Activated T-cell treated with anti-CD3 and anti-CD28 coated beads for 24 hours (primary cell): ENCODE data around the gene NDUFAF3.

Source experiments
- DNase-seq: peaks from one replicate; pipeline ENCODE4 v3.0.0-alpha.2; 2020; ENCODE audit warnings: low read depth

NDUFAF3 gene, protein sequence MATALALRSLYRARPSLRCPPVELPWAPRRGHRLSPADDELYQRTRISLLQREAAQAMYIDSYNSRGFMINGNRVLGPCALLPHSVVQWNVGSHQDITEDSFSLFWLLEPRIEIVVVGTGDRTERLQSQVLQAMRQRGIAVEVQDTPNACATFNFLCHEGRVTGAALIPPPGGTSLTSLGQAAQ

DNA sequence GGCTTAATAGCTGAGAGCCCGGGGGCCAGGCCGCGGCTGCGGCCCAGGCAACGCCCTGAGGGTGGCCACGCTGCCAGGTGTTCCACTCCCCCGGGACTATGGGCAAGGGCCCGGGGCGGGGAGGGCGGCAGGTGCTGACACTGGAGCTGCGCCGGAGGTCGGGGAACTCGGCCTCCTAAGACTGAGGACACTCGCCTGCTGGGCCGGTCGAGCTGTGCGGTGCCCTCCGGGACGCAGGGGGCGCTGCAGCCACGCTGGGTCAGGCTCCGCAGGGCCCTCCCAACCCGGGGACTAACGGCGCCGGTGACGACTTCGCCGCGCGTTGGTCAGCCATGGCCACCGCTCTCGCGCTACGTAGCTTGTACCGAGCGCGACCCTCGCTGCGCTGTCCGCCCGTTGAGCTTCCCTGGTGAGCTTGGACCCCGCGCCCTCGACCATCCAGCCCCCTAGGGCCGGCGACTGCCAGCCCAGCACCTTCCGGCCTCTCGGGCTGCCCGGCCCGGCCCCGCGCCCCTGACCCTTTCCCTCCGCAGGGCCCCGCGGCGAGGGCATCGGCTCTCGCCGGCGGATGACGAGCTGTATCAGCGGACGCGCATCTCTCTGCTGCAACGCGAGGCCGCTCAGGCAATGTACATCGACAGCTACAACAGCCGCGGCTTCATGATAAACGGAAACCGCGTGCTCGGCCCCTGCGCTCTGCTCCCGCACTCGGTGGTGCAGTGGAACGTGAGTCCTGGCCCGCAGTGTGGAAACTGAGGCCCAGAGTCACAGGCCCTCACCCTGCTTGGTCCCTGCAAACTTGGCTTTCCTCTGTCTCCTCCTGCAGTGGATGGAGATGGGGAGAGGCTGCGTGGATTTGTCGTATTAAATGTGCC is at the start of gene NDUFAF3:
Gene NDUFAF3 (plus strand): TSS at position 309 of the 875 bp plus-strand sequence. CDS start 24 bp downstream, at position 333.
- peak; percentile 90 for DNase-seq

DNA sequence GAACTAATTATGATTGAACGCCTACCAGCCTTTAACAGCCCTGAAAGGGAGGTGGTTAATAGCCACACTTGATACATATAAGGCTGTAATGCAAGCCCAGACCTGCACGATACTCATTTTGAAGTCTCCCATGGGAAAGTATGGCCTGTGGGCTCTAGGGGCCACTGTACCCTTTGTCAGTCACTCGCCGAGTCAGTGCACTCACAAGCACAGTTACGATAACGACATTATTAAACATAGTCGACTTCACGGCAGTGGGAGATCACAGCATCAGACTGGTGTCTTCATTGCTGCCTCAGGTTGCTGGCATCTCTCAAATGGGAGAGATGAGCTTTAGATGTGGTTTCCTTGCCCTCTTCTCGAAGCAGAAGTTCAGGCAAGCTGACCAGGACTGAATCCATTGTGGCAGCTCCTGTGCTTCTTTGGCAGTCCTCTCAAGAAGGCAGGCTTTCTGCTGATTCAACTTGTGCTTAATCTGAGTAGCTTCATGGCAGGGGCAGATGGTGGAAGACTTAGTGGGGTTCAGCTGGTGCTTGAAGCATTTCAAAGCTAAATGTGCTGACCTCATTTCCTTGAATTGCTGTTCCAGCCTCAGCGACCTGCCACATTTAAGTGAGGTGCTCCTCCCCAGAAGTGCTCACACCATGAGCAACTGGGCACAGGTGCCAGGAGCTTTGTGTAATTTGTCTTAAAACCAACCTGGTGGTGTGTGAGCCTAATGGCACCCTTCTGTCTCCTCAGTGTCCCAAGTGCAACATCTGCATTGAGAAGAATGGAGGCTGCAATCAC is 47.7 kb upstream of the NDUFAF3 start:
- DNase-seq, result no peak

DNA sequence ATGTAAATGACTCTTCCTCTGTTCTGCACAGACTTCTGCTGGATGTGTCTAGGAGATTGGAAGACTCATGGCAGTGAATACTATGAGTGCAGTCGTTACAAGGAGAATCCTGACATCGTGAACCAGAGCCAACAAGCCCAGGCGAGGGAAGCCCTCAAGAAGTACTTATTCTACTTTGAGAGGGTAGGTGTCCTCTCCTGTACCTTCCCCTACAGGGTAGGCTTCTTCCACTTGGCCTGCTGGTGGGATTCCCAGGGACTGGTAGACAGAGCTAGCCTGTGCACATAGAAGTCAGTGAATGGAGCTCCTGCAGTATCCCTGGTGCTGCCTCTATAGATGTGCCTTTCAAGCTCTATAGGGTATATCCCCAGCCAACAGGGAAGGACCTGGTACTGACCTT is 42.5 kb upstream of the NDUFAF3 start:
- DNase-seq, result no peak

DNA sequence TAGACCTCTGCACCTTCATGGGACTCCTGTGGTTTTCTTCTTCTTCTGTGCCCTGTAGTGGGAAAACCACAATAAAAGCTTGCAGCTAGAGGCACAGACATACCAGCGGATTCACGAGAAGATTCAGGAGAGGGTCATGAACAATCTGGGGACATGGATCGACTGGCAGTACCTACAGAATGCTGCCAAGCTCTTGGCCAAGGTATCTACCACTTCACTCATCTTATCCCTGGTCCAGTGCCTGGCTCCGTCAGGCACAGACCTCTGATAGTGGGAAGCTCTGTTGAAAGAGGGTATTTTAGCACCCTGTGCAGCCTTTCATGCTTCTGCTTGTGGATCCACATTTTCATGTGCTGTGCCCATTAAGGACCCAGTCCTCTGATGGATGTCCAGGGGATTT is 41.6 kb upstream of the NDUFAF3 start:
- DNase-seq, result no peak

DNA sequence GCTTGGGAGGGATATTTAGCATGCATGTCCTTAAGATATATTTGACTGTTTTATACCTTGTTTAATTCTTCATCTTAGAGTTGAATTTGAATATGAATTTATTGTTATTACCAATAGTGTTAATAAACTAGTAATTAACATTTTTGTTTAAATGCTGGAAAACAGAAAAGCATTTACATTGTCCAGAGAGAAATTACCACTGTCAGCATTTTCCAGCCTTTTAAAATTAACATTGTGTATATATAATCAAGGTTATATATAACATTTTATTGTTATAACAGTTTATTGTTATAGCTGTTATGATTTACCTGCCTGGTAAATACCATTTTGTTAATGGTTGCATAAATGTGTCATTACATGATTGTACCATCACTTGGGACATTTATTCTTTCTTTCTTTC is 39.9 kb upstream of the NDUFAF3 start:
- no peak for DNase-seq

DNA sequence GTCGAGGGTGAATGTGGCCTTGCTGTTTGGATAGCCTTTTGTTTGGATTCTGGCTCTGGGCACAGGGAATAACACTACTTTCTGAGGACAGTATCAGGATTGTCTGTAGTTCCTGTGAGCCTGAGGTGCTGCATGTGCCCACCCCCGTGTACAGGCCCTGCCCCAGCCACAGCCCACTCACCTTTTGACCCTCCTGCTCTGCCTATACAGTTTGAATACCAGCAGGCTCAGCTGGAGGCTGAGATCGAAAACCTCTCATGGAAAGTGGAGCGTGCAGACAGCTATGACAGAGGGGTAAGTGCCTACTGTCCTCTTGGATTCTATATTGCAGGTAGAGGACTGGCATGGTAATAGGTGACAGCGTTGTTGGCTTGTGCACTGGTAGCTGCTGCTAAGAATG is 39.2 kb upstream of the NDUFAF3 start:
- DNase-seq, result no peak

DNA sequence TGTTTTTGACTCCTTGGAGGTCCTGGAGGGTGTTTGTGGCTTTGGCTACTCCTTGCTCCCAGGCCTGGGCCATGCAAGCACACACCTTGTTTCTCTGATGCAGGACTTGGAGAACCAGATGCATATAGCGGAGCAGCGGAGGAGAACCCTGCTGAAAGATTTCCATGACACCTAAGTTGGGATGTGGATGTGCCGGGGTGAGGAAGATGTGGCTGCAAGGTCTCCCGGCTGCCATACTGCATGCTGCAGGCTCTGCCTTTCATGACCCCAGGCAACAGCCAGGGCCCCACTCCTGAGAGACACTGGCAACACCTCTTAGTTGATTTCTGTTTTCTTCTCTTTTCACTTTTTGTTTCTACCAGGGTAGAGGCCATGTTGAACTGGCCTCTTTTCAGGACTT is 38.8 kb upstream of the NDUFAF3 start:
- DNase-seq, result no peak

DNA sequence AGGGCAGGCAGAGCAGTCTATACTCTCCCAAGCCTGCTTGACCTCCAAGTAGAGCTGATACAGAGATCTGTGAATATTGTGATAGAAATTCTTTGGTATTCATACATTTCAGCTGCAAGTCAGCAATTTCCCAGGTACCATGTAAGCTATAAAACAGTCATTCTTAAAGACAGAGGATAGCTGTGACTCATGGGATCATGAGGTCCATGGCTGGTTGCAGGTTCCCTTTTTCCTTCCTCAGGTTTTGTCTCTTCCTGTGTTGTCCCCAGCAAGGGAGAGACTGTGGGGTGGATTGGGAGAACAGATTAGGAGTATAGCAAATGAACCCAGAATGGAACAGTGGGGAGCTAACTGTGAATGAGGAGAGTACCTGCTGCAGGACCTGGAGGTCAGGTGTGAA is 37.3 kb upstream of the NDUFAF3 start:
- DNase-seq, result no peak

DNA sequence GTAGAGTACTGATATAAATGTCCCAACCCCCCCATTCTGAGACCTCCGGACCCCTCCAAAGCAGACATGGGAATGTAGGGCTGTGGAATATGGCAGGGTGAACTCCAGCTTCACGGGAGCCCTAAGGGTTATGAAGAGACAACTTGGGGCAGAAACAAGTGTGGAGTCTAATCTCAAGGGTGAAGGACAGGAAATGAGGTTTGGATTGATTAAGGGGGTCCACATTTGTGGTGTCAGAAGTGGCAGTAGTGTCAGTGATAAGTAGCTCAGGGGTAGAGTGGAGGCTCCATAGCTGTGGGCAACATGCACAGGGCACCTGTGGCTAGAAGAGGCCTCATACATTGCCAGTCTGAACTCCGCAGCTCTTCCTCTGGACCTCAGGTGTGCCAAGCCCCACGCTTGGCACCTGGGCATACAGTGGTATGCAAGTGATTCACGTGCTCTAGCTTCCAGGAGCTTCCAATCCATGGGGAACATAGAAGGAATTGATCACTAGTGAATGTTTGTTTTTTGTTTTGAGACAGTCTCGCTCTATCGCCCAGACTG is 36.0 kb upstream of the NDUFAF3 start:
- no peak for DNase-seq

DNA sequence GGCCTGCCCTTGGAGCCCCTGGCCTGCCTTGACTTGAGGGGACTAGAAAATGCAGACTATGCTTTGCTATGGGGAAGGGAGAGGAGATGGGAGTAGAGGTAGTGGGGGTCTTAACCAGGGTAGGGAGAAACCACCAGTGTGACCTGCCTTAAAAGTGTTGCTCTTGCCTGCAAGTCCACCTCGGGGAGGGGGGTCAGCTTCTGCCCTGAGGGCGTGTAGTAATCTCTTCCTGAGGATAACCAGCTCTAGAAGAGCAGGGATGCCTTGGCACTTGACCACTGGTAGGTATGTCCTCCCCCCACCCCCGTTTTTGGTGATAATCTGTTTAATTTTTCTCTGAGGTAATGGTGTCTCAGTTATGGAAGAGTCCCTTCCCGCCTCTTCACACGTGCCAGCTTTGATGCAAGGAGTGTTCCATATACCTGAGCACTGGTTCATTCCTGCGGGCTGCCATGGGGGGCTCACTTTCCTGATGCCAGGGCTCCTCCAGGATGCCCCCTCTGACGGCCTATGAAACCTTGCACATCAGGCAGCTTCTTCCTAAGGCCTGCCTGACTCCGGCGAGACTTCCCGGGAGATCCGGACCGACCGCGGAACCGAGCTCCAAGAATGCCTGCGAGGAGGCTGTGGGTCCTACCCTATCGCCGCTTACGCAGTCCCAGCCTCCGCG is 32.7 kb upstream of the NDUFAF3 start:
- no peak for DNase-seq

DNA sequence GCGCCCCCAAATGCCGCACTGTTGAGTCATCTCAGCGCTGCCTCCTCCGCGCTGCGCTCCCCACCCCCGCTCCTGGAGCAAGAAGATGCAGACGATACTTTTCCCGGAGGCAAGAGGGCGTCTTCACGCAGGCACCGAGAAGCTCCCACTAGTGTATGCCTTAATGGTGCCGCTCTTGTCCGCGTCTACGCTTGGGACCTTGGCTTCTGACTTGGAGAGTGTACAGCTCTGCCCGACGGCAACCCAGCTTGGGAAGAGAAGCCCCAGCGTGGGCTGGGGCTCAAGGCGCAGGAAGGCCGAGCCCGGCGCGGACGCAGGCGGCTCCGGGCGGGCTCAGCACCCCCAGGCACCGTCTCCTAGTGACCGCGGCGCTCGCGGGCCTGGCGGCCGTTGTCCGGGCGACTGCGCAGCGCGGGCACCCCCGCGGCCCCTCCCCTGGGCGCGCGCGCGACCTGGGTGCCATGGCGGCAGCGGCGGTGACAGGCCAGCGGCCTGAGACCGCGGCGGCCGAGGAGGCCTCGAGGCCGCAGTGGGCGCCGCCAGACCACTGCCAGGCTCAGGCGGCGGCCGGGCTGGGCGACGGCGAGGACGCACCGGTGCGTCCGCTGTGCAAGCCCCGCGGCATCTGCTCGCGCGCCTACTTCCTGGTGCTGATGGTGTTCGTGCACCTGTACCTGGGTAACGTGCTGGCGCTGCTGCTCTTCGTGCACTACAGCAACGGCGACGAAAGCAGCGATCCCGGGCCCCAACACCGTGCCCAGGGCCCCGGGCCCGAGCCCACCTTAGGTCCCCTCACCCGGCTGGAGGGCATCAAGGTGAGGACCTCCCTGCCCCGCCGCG is 31.9 kb upstream of the NDUFAF3 start, which contains the start of gene P4HTM:
Gene P4HTM (plus strand): TSS at position 446 of the 840 bp plus-strand sequence. CDS start 16 bp downstream, at position 462.
- DNase-seq, result peak; percentile 78

DNA sequence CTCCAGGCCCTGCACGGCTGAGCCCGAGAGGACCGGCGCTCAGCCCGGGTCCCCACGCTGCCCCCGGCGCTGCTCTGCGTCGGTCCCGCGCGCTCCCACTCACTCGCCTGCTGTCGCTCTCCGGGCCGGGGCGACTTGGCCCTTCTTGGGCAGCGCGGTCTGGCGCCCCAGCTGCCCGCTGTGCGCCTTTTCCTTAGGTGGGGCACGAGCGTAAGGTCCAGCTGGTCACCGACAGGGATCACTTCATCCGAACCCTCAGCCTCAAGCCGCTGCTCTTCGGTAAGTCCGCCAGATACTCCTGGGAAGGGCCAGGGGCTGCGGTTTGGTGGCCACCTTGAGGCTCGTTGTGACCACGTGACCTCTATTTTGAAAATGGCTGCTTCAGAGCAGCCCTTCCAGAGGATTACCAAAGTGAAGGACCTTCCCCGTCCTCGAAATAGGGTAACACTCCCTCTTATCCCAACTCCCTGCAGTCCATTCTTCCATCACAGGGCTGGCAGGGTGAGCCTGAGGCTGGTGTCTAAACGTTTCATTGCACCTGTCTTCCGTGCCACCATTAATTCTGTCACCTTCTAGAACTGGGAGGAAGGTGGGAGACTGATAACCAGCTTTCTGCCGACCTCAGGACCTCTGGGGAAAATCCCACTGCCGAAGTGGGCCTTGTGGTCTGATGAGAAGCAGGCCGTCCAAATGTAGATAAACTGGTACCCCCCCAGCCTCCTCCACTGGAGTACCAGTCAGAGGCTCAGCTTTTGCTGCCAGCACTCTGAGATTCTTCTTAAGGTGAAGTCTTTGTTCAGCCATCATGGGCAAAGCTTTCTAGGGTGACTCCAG is 31.1 kb upstream of the NDUFAF3 start:
- peak; percentile 16 for DNase-seq

DNA sequence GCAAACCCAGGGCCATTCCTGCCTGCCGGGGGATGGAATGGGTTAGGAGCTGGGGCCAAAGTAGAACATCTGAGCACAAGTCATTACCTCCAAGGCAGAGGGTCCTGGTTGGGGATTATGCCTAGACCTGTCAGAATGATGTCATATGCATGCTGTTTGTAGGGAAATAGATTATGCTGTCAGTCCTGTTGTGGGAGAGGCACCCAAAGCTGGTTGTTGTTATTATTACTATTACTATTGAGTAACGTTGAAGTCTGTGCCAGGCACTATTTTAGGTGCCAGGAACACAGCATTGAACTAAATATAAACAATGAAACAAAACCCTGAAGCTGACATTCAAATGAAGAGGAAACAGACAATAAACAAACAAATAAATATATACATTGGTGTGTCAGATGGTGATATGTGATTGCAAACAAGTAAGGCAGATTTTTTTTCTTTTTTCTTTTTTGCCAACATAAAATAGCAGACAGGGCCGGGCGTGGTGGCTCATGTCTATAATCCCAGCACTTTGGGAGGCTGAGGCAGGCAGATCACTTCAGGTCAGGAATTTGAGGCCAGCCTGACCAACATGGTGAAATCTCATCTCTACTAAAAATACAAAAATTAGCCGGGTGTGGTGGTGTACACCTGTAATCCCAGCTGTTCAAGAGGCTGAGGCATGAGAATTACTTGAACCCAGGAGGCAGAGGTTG is 29.9 kb upstream of the NDUFAF3 start:
- DNase-seq, result no peak

DNA sequence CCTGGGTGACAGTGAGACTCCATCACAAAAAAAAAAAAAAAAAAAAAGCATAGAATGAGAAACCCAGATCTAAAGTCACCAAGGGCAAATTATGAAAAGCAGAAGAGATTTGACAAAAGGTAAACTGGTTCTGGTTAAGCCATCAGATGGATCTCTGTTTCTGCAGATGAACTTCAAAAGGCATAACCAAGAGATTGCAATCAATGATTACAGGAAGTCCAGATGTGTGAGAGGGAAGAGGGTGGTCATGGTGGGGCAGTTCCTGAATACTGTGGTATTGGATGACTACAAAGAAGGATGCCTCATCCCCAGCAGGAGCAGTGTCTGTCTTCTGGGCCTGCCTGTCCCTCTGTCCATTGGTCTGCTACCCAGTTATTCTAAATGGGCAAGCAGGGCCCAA is 28.1 kb upstream of the NDUFAF3 start:
- DNase-seq, result no peak

DNA sequence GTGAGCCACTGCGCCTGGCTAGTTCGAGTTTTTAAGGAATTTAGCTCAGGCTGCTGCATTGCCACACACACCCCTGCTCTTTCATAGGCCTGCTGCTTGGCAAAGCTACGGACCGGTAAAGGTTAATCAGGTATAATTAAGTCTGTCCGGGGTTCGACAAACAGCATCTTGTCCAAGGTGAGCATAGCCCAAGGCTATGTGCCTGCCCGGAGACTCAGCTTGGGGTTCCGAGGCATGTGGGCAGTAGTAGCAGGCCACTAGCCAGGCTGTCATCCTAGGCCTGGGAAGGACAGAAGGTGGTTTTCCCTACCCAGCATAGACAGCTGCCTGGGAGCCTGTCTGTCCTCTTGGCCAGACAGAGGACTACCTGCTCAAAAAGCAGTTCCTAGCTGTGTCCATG is 25.3 kb upstream of the NDUFAF3 start:
- DNase-seq, result no peak

DNA sequence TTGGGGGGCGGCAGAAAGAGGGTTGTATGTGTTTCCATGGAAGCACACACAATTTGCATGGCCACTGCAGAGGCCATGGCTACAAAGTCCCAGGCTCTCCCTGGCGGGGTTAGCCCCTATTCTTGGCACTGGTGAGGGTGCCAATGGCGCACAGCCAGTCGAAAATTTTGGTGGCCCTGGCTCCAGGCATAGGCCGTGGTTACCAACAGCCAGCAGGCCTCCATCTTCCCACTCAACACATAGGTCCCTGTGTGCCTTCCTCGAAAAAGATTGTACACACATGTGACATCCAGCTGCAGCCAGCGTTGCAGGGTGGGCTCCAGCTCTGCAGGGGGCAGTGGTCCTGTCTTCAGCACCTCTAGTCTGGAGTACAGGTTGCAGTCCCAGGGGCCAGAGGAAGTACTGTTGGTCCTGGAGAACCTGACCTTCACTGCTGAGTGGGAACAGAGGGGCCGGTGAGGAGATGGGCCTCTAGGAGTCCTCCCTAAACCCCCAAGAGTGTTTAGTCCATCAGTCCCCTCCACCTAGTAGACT is 24.8 kb upstream of the NDUFAF3 start:
- no peak for DNase-seq

DNA sequence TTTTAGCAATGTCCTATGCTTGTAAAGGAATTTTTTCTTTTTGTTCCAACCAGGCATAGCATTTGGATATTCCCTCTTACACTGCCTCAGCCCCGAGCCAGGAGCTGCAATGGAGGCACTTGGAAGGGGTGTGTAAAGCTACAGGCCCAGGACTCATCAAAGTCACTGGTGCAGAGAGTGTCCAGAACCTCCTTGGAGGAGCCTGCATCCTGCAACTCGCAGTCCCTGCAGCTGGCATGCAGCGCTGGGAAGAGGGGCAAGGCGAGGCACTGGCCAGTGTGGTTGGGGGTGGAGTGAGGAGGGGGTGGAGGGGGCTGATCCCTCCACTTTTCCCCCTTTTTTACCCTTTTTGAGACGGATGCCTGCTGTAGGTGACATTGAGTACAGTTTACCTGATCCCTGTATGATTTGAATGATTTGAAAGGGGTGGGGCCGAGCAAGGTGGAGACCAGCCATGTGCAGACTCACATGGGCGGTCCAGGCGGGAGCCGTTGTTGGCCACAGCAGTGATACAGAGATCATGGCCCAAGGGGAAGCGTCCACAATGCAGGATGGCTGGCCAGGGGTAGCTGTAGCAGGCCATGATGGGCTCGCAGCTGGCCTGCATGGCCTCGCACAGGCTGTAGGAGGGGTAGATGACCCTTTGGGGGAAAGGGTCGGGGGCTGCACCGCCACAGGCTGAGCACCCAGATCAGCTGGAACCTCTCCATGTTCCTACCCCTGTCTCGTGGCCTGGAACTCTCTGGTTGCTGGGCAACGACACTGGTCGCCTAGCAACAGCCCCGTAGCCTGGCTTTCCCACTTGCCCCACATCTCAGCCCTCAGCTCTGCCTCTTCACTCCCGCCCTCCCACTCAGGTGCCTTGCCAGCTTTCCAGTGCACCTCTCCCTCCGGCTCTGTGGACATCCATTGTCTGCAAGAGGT is 23.9 kb upstream of the NDUFAF3 start:
- DNase-seq, result no peak
